Measurements from ENCODE around the gene MEPCE. TPM values are rescaled to one million over a fixed set of nuclear protein-coding genes. Genes with fewer than 3 reads are reported as not detected.

Gene MEPCE
- total and polyA plus RNA-seq, 9 of the 15 experiments (the other 6 are each of a cell fraction or from before 2014, with no cell fraction given), result 10.9 to 76.3 (median 44.1) TPM

- TF ChIP-seq ATF3 (IDR thresholded peaks at IDR 0.05), result no peak
- TF ChIP-seq ATF3 (CRISPR knock-in tag; conservative IDR thresholded peaks at IDR 0.05), result no peak
- no peak for TF ChIP-seq FOS (IDR thresholded peaks at IDR 0.05; ENCODE audit: extremely low read depth, insufficient read length)
- peak; percentile 74 for TF ChIP-seq MYC (IDR thresholded peaks at IDR 0.05; ENCODE audit: low read depth, low read length)
- TF ChIP-seq MYC (CRISPR knock-in tag; IDR thresholded peaks at IDR 0.05; ENCODE audit: borderline replicate concordance, low read depth), result no peak
- TF ChIP-seq TEAD2 (tag; IDR thresholded peaks at IDR 0.05), result no peak
- no peak for TF ChIP-seq TRIM25 (IDR thresholded peaks at IDR 0.05; ENCODE audit: borderline replicate concordance)
- no peak for TF ChIP-seq ZNF133 (CRISPR knock-in tag; IDR thresholded peaks at IDR 0.05)
- no peak for TF ChIP-seq TAF15 (IDR thresholded peaks at IDR 0.05; ENCODE audit: low read depth, low read length)
- peak; percentile 6; the same call in 1 of the 2 replicates for TF ChIP-seq ZNF12 (CRISPR knock-in tag; IDR thresholded peaks at IDR 0.05)
- TF ChIP-seq CBX2 (IDR thresholded peaks at IDR 0.05; ENCODE audit: insufficient read depth, low read length, poor library complexity, severe bottlenecking), result no peak
- TF ChIP-seq ETS2 (tag; IDR thresholded peaks at IDR 0.05; ENCODE audit: borderline replicate concordance, poor library complexity, severe bottlenecking), result no peak
- TF ChIP-seq ZNF197 (CRISPR knock-in tag; IDR thresholded peaks at IDR 0.05; ENCODE audit: low read depth), result no peak
- TF ChIP-seq TBP (optimal IDR thresholded peaks at IDR 0.05; ENCODE audit: low read depth, low read length), result peak; percentile 68
- TF ChIP-seq PCBP1 (IDR thresholded peaks at IDR 0.05; ENCODE audit: low read depth, low read length, poor library complexity, severe bottlenecking), result peak; percentile 97
- TF ChIP-seq ZNF408 (CRISPR knock-in tag; IDR thresholded peaks at IDR 0.05; ENCODE audit: low read depth), result no peak
- TF ChIP-seq ZNF184 (CRISPR knock-in tag; IDR thresholded peaks at IDR 0.05), result no peak
- no peak for TF ChIP-seq SMC3 (conservative IDR thresholded peaks at IDR 0.05; ENCODE audit: insufficient read depth, low read depth, low read length)
- TF ChIP-seq ZNF583 (CRISPR knock-in tag; IDR thresholded peaks at IDR 0.05), result no peak
- TF ChIP-seq HSF4 (CRISPR knock-in tag; IDR thresholded peaks at IDR 0.05; ENCODE audit: borderline replicate concordance), result no peak
- no peak for TF ChIP-seq HDAC8 (tag; IDR thresholded peaks at IDR 0.05)
- TF ChIP-seq ZNF41 (CRISPR knock-in tag; conservative IDR thresholded peaks at IDR 0.05), result no peak
- TF ChIP-seq GABPB2 (CRISPR knock-in tag; conservative IDR thresholded peaks at IDR 0.05), result no peak
- 0 out of 2 replicates have a peak, but pooled peaks have one; percentile 48 for TF ChIP-seq ZBTB1 (CRISPR knock-in tag; IDR thresholded peaks at IDR 0.05; ENCODE audit: borderline replicate concordance, low read depth)
- peak; percentile 77; the same call in 1 of the 2 replicates for TF ChIP-seq GATAD2B (IDR thresholded peaks at IDR 0.05; ENCODE audit: borderline replicate concordance)
- peak; percentile 68 for TF ChIP-seq JUND (IDR thresholded peaks at IDR 0.05; ENCODE audit: borderline replicate concordance, low read depth, low read length)
- no peak; the same call in 2 of the 3 replicates for TF ChIP-seq JUND (tag; IDR thresholded peaks at IDR 0.05; ENCODE audit: borderline replicate concordance, low read depth, low read length)
- TF ChIP-seq ZNF175 (CRISPR knock-in tag; IDR thresholded peaks at IDR 0.05; ENCODE audit: low read depth), result no peak
Measured at GRCh38 chr7:100478958-100479660, 49.5 kb downstream of the MEPCE start, which contains the start of gene TSC22D4 (continued).
